SK-N-MC (cell line): ENCODE results near the gene TM7SF2.

Experiments
- EZH2 ChIP-seq: fragments of 200-600 bp; sonication (generic); IDR thresholded peaks from one replicate; pipeline ENCODE4 v1.6.1; 2017; ENCODE audit warnings: antibody characterized with exemption
- FOXP2 ChIP-seq: optimal IDR thresholded peaks from 2 replicates; pipeline ENCODE3; 2011; ENCODE audit warnings: mild to moderate bottlenecking, moderate library complexity; ENCODE audit not compliant: insufficient read depth; ENCODE audit errors: extremely low read length, control extremely low read depth
- POLR2AphosphoS5 ChIP-seq: IDR thresholded peaks from 2 replicates; pipeline ENCODE4 v1.6.1; 2012; ENCODE audit warnings: mild to moderate bottlenecking, low read depth, low read length, borderline replicate concordance

DNA sequence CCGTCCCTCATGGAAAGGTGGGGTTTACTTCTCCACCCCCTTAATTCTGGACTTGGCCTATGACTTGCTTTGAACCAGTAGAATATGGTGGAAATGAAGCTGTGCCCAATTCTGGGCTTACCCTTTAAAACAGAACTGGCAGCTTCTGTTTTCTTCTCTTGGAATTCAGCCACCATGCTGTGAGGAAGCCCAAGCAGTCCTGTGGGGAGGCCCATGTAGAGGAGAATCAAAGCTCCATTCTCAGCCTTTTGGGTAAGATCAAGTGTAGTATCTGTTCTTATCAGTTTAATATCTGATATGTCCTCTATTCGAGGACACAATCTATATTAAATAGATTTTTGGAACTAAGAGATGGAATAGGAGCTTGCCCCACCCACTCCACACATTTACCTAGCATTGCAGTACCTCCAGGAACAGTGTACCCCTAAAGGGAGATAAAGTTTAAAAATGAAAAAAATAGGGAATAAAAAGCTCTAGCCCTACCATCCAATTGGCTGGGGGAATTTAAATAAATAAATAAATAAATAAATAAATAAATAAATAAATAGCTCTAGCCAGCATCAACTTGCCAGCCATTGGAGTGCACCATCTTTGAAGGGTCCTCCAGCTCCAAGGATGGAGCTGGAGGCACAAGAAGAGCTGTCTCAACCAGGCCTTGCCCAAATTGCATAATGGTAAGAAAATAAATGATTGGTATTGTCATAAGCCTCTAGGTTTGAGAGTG, 35.8 kb downstream of the TM7SF2 start:
- TF ChIP-seq EZH2 (no peak), POLR2AphosphoS5 (no peak), FOXP2 (no peak)
